ENCODE measurements around the gene MSMP. TPM values are rescaled to one million over a fixed set of nuclear protein-coding genes. Genes with fewer than 3 reads are reported as not detected.

MSMP gene
- total RNA-seq, 1 donor from 2014 or later: not detected

DNA sequence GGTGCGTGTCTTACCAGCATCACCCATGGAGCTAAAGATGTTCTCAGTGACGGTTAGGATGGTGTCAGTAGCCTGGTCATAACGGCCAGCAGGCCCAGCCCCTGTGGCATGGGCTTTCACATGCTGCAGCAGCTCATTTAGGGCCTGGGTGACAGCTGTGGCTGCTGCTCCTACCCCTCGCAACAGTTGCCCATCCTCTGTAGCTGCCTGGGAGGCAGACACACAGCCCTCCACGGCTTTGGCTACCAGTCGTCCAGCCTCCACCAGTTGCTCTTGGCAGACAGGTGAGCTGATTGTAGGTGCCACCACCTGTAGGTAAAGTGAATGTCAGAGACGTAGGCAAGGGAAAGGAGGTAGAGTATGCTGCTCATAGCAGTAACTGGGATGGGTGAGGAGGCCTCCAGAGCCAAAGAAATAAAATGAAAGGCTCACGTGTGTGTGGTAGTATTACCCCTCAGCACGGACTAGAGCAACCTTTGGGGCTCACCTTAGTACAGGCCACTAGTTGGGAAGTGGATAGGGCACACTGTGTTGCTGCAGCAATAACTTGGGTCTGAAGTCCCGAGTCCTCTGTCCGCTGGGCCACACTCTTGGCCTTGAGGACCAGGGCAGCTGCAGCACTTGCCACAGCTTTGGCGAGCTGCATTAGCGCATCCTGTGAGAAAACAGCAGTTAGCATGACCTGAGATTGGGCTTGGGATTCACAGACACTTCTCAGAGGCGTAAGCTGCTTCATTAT, 36.8 kb downstream of the MSMP start:
- TF ChIP-seq, protein P1, sequence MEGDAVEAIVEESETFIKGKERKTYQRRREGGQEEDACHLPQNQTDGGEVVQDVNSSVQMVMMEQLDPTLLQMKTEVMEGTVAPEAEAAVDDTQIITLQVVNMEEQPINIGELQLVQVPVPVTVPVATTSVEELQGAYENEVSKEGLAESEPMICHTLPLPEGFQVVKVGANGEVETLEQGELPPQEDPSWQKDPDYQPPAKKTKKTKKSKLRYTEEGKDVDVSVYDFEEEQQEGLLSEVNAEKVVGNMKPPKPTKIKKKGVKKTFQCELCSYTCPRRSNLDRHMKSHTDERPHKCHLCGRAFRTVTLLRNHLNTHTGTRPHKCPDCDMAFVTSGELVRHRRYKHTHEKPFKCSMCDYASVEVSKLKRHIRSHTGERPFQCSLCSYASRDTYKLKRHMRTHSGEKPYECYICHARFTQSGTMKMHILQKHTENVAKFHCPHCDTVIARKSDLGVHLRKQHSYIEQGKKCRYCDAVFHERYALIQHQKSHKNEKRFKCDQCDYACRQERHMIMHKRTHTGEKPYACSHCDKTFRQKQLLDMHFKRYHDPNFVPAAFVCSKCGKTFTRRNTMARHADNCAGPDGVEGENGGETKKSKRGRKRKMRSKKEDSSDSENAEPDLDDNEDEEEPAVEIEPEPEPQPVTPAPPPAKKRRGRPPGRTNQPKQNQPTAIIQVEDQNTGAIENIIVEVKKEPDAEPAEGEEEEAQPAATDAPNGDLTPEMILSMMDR (conservative IDR thresholded peaks at IDR 0.05; ENCODE audit: low read depth, low read length): no peak
- no peak for DNase-seq (ENCODE audit: low read depth)
- no peak overlapping the region for H3K4me3 ChIP-seq (ENCODE audit: low read depth, low read length)

GRCh38 chr9:35716230-35716629, 37.8 kb downstream of the MSMP start:
- TF ChIP-seq, protein P1 (conservative IDR thresholded peaks at IDR 0.05; ENCODE audit: low read depth, low read length): peak; percentile 21
- H3K4me3 ChIP-seq (ENCODE audit: low read depth, low read length): no peak overlapping the region
- DNase-seq (ENCODE audit: low read depth): no peak

GRCh38 chr9:35714579-35715252, 39.4 kb downstream of the MSMP start:
- no peak for DNase-seq (ENCODE audit: low read depth)
- no peak overlapping the region for H3K4me3 ChIP-seq (ENCODE audit: low read depth, low read length)
- TF ChIP-seq, protein P1 (conservative IDR thresholded peaks at IDR 0.05; ENCODE audit: low read depth, low read length): no peak

DNA sequence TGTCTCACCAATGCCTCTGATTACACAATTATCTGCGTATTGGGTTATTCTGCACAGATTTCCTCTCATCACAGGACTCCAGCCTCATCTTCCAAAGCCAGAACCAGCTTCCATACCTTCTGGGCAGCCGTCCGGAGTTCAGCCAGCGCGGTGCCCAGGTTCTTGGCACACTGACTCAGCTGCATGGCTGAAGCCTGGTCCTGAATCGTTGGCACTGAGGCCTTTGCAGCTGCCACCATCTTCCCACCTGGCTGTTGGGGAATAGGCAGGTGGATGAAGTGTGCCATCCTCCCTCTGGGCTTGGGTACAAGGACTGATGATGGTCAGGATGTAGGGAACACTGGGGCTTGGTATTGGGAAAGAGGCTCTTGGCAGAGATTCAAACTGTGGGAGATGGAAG, 40.0 kb downstream of the MSMP start:
- no peak for DNase-seq (ENCODE audit: low read depth)
- TF ChIP-seq, protein P1 (conservative IDR thresholded peaks at IDR 0.05; ENCODE audit: low read depth, low read length): no peak
- H3K4me3 ChIP-seq (ENCODE audit: low read depth, low read length): no peak overlapping the region

DNA sequence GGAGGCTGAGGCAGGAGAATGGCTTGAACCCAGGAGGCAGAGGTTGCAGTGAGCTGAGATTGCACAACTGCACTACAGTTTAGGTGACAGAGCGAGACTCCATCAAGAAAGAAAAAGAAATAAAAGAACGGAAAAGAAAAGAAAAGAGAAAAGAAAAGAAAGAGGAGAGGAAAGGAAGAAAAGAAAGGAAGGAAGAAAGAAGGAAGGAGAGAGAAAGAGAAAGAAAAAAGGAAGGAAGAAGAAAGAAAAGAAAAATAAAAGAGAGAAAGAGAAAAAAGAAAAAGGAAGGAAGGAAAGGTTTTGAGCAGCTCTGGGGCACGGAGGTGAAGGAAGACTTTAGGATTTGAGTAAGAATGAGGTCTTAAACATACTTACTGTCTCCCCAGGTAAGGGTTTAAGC, 40.5 kb downstream of the MSMP start:
- DNase-seq (ENCODE audit: low read depth): no peak
- TF ChIP-seq, protein P1 (conservative IDR thresholded peaks at IDR 0.05; ENCODE audit: low read depth, low read length): no peak
- no peak overlapping the region for H3K4me3 ChIP-seq (ENCODE audit: low read depth, low read length)

DNA sequence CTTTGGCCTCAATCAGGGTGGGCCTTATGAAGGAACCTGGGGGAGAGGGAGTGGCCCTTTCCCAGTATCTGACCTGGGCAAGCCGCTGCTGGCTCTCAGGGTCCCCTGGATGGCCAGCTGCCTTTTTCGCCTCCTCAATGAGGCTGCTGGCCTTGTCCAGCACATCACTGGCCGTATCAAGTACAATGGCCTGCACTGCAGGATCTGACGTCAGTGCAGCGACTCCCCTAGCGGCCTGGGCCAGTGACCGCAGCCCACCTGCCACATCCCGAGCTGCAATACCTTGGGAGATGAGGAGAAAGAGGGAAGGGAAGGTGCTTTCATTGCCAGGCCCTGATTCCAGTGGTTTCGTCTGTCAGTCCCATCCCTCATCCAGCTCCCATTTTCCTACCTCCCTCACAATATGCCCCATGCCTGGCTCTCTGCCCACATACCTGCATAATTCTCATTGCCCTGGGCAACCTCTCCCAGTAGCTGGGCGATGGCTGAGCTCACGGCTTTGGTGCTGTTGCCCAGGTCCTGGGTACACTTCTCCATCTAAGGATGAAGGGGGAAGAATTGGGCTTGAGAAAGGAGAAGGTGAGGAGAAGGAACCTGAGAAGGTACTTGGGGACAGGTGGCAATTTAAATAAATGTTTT, 41.2 kb downstream of the MSMP start:
- TF ChIP-seq, protein P1 (conservative IDR thresholded peaks at IDR 0.05; ENCODE audit: low read depth, low read length): no peak
- no peak for DNase-seq (ENCODE audit: low read depth)
- H3K4me3 ChIP-seq (ENCODE audit: low read depth, low read length): no peak overlapping the region

Measured in epithelial cell of proximal tubule (primary cell).